OCI-LY7 (cell line): ENCODE data around the gene FASTKD2.

ENCODE experiments used
- CTCF ChIP-seq: fragments of 200-600 bp; sonication (generic); conservative IDR thresholded peaks from 2 replicates; pipeline ENCODE4 v1.5.1; 2014; ENCODE audit warnings: mild to moderate bottlenecking, antibody characterized with exemption, low read length, moderate library complexity, mixed read lengths
- EZH2phosphoT487 ChIP-seq: fragments of 200-600 bp; sonication (generic); IDR thresholded peaks from 2 replicates; pipeline ENCODE4 v1.6.1; 2018; ENCODE audit warnings: low read depth, borderline replicate concordance, mild to moderate bottlenecking, mixed run types, antibody characterized with exemption, low read length, moderate library complexity, mixed read lengths

- TF ChIP-seq CTCF (no peak), EZH2phosphoT487 (no peak)
These were observed 32.0 kb downstream of the FASTKD2 start for GRCh38 chr2:206797376-206797775.
